K562 (cell line): ENCODE measurements around the gene DUS1L. TPM values are rescaled to one million over a fixed set of nuclear protein-coding genes. Genes with fewer than 3 reads are reported as not detected.

Source experiments
- BRD4 ChIP-seq: fragments of 200-600 bp; sonication (generic); IDR thresholded peaks from 2 replicates; pipeline ENCODE4 v1.6.1; 2017; ENCODE audit warnings: inconsistent platforms
- CBX5 ChIP-seq: IDR thresholded peaks from 2 replicates; pipeline ENCODE4 v1.6.1; 2014; ENCODE audit warnings: low read depth, borderline replicate concordance
- CEBPG ChIP-seq, 3 experiments: fragments of 200-800 bp in 1 of 3; sonication (Bioruptor generic) in 1 of 3; sonication (generic) in 1 of 3; formaldehyde crosslinking in 1 of 3; IDR thresholded peaks in 2 of 3; conservative IDR thresholded peaks in 1 of 3; 2 replicates each; pipeline versions ENCODE4 v1.6.1 to v1.8.0; 2016 to 2022; ENCODE audit warnings: missing compliant biosample characterization in 2 of 3, missing genetic modification characterization in 2 of 3, mild to moderate bottlenecking in 1 of 3, missing genetic modification reagents in 1 of 3
- CXXC5 ChIP-seq: fragments of 250-450 bp; sonication (Bioruptor Pico); IDR thresholded peaks from 2 replicates; pipeline ENCODE4 v1.8.0; 2022; ENCODE audit warnings: inconsistent platforms, mild to moderate bottlenecking, moderate library complexity
- DMBX1 ChIP-seq: fragments of 250-450 bp; sonication (Bioruptor Pico); IDR thresholded peaks from 2 replicates; pipeline ENCODE4 v1.8.0; 2022; ENCODE audit warnings: inconsistent platforms, mild to moderate bottlenecking, moderate library complexity, borderline replicate concordance
- ELF1 ChIP-seq: fragments of 200-800 bp; sonication (Bioruptor generic); IDR thresholded peaks from 2 replicates; pipeline ENCODE4 v1.6.1; 2016; ENCODE audit warnings: missing genetic modification characterization, missing compliant biosample characterization
- KAT7 ChIP-seq: sonication (generic); formaldehyde crosslinking; IDR thresholded peaks from 2 replicates; pipeline ENCODE4 v1.8.0; 2022; ENCODE audit warnings: missing genetic modification reagents, mild to moderate bottlenecking, borderline replicate concordance
- KLF1 ChIP-seq: fragments of 450-650 bp; IDR thresholded peaks from 2 replicates; pipeline ENCODE4 v1.6.1; 2016; ENCODE audit warnings: missing genetic modification characterization, missing compliant biosample characterization
- LEF1 ChIP-seq: fragments of 450-650 bp; IDR thresholded peaks from 2 replicates; pipeline ENCODE4 v1.6.1; 2016; ENCODE audit warnings: mild to moderate bottlenecking
- NCOA1 ChIP-seq: fragments of 450-650 bp; IDR thresholded peaks from 2 replicates; pipeline ENCODE4 v1.6.1; 2016; ENCODE audit warnings: low read depth
- NCOR1 ChIP-seq: fragments of 450-650 bp; IDR thresholded peaks from 2 replicates; pipeline ENCODE4 v1.6.1; 2016; ENCODE audit warnings: mild to moderate bottlenecking, moderate library complexity
- RBM34 ChIP-seq: fragments of 200-400 bp; formaldehyde crosslinking; IDR thresholded peaks from 2 replicates; pipeline ENCODE4 v1.6.1; 2018; ENCODE audit warnings: low read length, borderline replicate concordance; ENCODE audit not compliant: insufficient read depth
- RNF2 ChIP-seq: sonication (generic); IDR thresholded peaks from 2 replicates; pipeline ENCODE4 v1.6.1; 2016
- SIN3A ChIP-seq, 2 experiments: fragments of 150-350 bp in 1 of 2; IDR thresholded peaks; 2 replicates each; pipeline ENCODE4 v1.6.1; 2011 to 2016; ENCODE audit warnings: borderline replicate concordance in 2 of 2, low read depth in 2 of 2, low read length in 2 of 2, mild to moderate bottlenecking in 2 of 2, moderate library complexity in 2 of 2; ENCODE audit not compliant: control insufficient read depth in 1 of 2
- TCF7L2 ChIP-seq: fragments of 150-350 bp; IDR thresholded peaks from 2 replicates; pipeline ENCODE4 v1.6.1; 2016; ENCODE audit warnings: low read depth, mild to moderate bottlenecking, low read length, moderate library complexity
- ZNF707 ChIP-seq: fragments of 250-450 bp; sonication (Bioruptor Pico); conservative IDR thresholded peaks from 2 replicates; pipeline ENCODE4 v1.8.0; 2022; ENCODE audit warnings: inconsistent platforms, mild to moderate bottlenecking, moderate library complexity
- polyA plus RNA-seq, 8 experiments: library from polyadenylated mRNA; depleted of rRNA in 4 of 8; stranded (reverse) in 5 of 8; unstranded in 3 of 8; fragments of >200 nt; fragmentation: Nextera tagmentation in 2 of 8; fragmentation: Illumina TruSeq in 1 of 8; extraction: Ambion mirVana in 2 of 8; extraction: Trizol in 1 of 8; gene quantifications; 2 replicates each; pipeline versions ENCODE4 v1.2.1 to v1.2.3, GENCODE V29; 2011 to 2014; ENCODE audit warnings: inconsistent platforms in 1 of 8, missing spikeins in 1 of 8
- total RNA-seq, 7 experiments: library from RNA; depleted of rRNA in 6 of 7; stranded (reverse); fragments of >200 nt in 6 of 7; fragmentation: Illumina TruSeq in 2 of 7; extraction: Trizol in 2 of 7; gene quantifications; 2 replicates each; pipeline versions ENCODE4 v1.2.1 to v1.2.3, GENCODE V29; 2011 to 2021; ENCODE audit warnings: low replicate concordance in 1 of 7
- TF ChIP-seq, protein P1 (sequence below): sonication (generic); formaldehyde crosslinking; IDR thresholded peaks from 2 replicates; pipeline ENCODE4 v1.8.1; 2023; ENCODE audit warnings: mild to moderate bottlenecking, missing genetic modification reagents
- TF ChIP-seq, protein P2 (sequence below): sonication (generic); formaldehyde crosslinking; IDR thresholded peaks from 2 replicates; pipeline ENCODE4 v1.9.0; 2022; ENCODE audit warnings: mild to moderate bottlenecking, missing genetic modification reagents

DUS1L gene
- total and polyA plus RNA-seq, 9 of the 15 experiments (the other 6 are each of a cell fraction or from before 2014, with no cell fraction given), result 7.8 to 210 (median 83.9) TPM

DNA sequence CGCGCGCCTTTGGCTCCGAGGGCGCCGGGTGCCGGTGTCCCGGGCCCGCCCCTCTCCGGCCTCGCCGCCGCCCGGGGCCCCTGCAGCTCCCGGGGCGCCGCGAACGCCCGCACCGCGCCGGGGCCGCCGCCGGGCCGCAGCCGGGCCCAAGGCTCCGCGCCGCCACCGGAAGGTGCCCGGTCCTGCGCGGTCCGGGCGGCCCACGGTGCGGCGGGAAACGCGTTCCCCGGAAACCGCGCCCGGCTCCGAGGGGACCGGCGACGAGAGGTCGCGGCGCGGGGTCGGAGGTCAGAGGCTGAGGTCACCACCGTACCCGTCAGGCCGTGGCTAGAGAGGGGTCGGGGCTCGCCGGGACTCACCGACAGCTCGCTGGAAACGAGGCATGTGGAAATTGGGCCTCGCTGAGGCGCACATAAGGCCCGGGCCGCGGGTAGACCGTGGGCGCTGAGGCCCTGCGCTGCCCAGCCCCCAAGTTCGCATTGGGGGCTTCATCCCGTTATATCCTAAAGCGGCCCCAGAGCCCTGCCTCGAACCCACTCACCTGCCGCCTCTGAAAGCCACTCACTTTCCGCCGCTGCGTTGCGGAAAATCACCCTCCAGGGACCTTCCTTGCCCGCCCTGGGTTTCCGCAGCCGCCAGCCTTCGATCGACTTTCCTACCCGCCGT, at the start of gene DUS1L (continued):
- TF ChIP-seq SIN3A (IDR thresholded peaks at IDR 0.05; ENCODE audit: borderline replicate concordance in 2 of 2, control insufficient read depth in 1 of 2, low read depth in 2 of 2, low read length in 2 of 2) (peak; percentile 41 to 82; a peak in 2 of 4 replicates), BRD4 (0 out of 2 replicates have a peak, but pooled peaks have one; percentile 52), KAT7 (CRISPR knock-in tag) (peak; percentile 91; the same call in 1 of the 2 replicates), NCOR1 (peak; percentile 43), LEF1 (no peak), DMBX1 (peak; percentile 86; the same call in 1 of the 2 replicates), RNF2 (peak; percentile 49; the same call in 1 of the 2 replicates), TCF7L2 (no peak), KLF1 (tag) (no peak), NCOA1 (peak; percentile 95), CXXC5 (CRISPR knock-in tag) (peak; percentile 99), ZNF707 (CRISPR knock-in tag) (peak; percentile 30; the same call in 1 of the 2 replicates), CEBPG (CRISPR knock-in tag; IDR thresholded peaks at IDR 0.05) (no peak), CEBPG (tag; conservative IDR thresholded peaks at IDR 0.05 in 1 of 2, IDR thresholded peaks at IDR 0.05 in 1 of 2) (no peak), RBM34 (0 out of 2 replicates have a peak, but pooled peaks have one; percentile 36), CBX5 (peak; percentile 25; the same call in 1 of the 2 replicates), ELF1 (tag) (peak; percentile 36; the same call in 1 of the 2 replicates)
- TF ChIP-seq, protein P1, sequence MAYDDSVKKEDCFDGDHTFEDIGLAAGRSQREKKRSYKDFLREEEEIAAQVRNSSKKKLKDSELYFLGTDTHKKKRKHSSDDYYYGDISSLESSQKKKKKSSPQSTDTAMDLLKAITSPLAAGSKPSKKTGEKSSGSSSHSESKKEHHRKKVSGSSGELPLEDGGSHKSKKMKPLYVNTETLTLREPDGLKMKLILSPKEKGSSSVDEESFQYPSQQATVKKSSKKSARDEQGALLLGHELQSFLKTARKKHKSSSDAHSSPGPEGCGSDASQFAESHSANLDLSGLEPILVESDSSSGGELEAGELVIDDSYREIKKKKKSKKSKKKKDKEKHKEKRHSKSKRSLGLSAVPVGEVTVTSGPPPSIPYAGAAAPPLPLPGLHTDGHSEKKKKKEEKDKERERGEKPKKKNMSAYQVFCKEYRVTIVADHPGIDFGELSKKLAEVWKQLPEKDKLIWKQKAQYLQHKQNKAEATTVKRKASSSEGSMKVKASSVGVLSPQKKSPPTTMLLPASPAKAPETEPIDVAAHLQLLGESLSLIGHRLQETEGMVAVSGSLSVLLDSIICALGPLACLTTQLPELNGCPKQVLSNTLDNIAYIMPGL (CRISPR knock-in tag), result 0 out of 2 replicates have a peak, but pooled peaks have one; percentile 63
- TF ChIP-seq, protein P2, sequence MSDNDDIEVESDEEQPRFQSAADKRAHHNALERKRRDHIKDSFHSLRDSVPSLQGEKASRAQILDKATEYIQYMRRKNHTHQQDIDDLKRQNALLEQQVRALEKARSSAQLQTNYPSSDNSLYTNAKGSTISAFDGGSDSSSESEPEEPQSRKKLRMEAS (CRISPR knock-in tag), result no peak
